HG03342 (cell line): ENCODE measurements around the gene WDR38.
"Not testable (repeated sequence)": the region's sequence is repeated elsewhere in the genome, so short reads cannot be mapped to it uniquely, and the experiment has no call there.

Experiments used
- ATAC-seq: cut with Tn5 transposase; IDR thresholded peaks from one replicate; pipeline ENCODE4 v1.9.1; 2021; ENCODE audit warnings: mild to moderate bottlenecking, moderate library complexity; ENCODE audit not compliant: unreplicated experiment

The WDR38 gene

DNA sequence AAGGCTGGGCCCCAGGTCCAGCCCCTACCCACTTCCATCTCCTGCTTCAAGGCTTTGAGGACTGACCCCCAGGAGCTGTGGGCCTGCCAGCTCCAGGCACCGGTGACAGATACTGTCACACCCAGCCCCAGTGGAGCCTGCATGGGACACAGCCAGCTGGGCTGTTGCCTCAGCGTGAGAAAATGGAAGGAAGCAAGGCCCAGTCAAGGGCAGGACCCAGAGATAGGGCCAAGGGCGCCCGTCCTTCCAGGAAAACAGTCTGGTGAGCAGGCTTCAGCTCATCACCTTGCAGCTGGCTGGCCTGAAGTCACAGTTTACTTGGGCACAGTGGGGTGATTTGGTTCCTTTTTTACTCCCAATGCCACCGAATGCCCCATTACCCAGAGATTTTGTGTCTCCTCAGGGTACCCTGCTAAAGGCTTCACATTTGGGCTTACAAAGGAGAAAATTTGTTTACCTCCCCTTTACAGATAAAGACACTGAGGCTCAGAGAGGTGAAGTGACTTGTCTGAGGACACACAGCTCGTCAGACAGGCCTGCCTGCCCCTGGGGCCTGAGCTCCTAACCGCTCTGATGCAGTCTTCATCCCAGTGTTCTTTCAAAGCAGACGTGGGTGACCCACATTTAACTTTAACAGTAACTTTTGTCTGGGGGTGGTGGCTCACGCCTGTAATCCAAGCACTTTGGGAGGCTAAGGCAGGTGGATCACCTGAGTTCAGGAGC, 21.5 kb upstream of the WDR38 start:
- no peak for ATAC-seq

DNA sequence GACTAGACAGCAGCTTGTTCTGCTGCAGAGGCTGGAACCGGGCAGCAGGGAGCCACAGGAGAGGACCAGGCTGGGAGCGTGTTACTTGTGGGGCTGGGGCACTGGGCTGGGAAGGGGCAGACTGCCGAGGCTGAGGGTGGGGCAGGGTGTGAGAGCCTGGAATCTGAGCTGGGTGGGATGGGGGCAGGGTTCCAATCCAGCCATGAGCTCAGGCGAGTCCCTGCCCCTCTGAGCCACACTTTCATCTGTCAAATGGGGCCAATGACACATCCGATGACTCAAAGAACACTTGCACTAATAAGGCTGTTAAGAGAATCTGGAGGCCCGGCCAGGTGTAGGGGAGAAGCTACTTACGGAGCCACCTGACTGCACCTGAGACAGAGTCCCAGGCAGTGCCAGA, 18.7 kb upstream of the WDR38 start:
- no peak for ATAC-seq

GRCh38 chr9:124835026-124835557, 18.2 kb upstream of the WDR38 start:
- no peak for ATAC-seq

- ATAC-seq = not testable (repeated sequence)
Observed at GRCh38 chr9:124838132-124838531, 15.1 kb upstream of the WDR38 start.

DNA sequence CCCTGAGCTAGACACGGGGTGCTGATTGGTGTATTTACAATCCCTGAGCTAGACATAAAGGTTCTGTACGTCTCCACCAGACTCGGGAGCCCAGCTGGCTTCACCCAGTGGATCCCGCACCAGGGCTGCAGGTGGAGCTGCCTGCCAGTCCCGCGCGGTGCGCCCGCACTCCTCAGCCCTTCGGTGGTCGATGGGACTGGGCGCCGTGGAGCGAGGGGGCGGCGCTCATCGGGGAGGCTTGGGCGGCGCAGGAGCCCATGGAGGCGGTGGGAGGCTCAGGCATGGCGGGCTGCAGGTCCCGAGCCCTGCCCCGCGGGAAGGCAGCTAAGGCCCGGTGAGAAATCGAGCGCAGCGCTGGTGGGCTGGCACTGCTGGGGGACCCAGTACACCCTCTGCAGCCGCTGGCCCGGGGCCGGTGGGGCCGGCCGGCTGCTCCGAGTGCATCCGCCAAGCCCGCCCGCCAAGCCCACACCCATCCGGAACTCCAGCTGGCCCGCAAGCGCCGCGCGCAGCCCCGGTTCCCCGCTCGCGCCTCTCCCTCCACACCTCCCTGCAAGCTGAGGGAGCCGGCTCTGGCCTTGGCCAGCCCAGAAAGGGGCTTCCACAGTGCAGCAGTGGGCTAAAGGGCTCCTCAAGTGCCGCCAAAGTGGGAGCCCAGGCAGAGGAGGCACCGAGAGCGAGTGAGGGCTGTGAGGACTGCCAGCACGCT, 14.5 kb upstream of the WDR38 start:
- ATAC-seq = not testable (repeated sequence)

- no peak for ATAC-seq
Observed at GRCh38 chr9:124839612-124840299, 13.5 kb upstream of the WDR38 start.

GRCh38 chr9:124840300-124840833, 12.9 kb upstream of the WDR38 start:
- no peak for ATAC-seq

GRCh38 chr9:124841075-124841821, 12.0 kb upstream of the WDR38 start:
- no peak for ATAC-seq

- ATAC-seq = no peak
Observed at GRCh38 chr9:124843456-124844034, 9.7 kb upstream of the WDR38 start.

DNA sequence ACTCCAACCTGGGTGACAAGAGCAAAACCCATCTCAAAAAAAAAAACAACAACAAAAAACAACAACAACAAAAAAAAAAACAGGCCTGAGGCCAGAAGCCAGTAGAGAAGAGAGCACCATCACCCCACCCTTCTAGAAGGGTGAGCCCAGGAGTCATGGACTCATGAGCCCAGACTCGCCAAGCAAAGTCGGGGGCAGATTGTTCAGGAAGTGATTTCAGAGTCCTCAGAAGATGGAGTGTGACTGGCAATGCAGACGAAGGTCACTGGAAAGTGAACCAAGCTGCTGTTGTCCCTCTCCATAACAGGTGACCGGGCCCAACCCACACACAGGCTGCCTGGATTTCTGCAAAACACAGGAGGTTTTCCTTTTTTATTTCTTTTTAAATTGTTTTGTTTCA, 9.0 kb upstream of the WDR38 start:
- no peak for ATAC-seq

- ATAC-seq = not testable (repeated sequence)
Observed at GRCh38 chr9:124846467-124846866, 6.8 kb upstream of the WDR38 start.

DNA sequence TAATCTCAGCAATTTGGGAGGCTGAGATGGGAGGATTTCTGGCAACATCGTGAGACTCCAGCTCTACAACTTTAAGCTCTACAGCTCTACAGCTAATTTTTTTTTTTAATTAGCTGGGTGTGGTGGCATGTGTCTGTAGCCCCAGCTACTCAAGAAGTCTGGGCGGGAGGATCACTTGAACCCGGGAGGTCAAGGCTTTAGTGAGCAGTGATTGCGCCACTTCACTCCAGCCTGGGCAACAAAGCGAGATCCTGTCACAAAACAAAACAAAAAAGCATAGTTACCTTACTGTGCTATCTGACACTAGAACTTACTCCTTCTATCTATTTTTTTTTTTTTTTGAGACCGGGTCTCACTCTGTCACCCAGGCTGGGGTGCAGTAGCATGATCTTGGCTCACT, 6.3 kb upstream of the WDR38 start:
- ATAC-seq = no peak

DNA sequence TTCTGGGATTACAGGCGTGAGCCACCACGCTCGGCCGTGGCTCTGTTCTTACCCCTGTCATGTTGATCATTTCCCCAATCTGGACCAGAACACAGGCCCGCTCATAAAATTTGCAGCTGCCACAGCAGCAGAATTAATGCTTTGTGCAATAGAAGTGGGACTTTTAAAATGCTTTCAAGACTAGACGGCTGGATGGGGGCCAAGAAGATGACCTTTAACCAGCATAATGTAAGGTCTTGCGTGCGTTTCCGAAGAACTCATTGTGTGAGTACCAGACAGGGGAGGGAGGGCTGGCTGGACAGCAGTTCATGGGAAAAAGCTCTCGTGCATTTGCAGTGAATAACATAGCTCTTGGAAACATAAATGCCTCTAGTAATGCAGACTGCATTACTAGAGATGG, 3.5 kb upstream of the WDR38 start:
- ATAC-seq = no peak

- no peak for ATAC-seq
Observed at GRCh38 chr9:124852121-124852828, 985 bp upstream of the WDR38 start.

- ATAC-seq = no peak
Observed at GRCh38 chr9:124853605-124854143, 414 bp downstream of the WDR38 start.

- no peak for ATAC-seq
Observed at GRCh38 chr9:124854161-124854560, 901 bp downstream of the WDR38 start.

DNA sequence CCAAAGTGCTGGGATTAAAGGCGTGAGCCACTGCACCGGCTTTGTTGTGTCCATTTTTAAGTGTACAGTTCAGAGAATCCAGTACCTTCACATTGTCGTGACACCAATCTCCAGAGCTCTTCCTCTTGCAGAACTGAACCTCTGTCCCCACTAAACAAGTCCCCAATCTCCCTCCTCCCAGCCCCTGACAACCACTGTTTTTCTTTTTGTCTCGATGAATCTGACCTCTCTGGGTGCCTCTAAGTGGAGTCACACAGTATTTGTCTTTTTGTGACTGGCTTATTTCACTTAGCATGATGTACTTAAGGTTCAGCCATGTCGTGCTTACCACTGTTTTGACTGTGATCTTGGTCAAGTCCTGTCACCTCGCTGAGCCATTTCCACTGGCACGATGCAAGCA, 1.6 kb downstream of the WDR38 start:
- ATAC-seq = no peak

DNA sequence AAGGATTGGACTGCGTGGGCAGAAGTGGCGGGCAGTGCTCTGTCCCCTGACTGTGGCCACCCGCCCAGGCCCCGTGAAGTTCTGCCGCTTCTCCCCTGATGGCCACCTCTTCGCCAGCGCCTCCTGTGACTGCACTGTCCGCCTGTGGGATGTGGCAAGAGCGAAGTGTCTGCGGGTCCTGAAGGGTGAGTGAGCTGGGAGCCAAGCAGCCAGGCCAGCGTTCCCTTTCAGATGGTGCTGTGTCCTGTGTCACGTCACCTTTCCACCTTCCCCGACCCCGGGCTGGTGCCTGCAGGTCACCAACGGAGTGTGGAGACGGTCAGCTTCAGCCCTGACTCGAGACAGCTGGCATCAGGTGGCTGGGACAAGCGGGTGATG, 2.3 kb downstream of the WDR38 start:
- ATAC-seq = no peak

DNA sequence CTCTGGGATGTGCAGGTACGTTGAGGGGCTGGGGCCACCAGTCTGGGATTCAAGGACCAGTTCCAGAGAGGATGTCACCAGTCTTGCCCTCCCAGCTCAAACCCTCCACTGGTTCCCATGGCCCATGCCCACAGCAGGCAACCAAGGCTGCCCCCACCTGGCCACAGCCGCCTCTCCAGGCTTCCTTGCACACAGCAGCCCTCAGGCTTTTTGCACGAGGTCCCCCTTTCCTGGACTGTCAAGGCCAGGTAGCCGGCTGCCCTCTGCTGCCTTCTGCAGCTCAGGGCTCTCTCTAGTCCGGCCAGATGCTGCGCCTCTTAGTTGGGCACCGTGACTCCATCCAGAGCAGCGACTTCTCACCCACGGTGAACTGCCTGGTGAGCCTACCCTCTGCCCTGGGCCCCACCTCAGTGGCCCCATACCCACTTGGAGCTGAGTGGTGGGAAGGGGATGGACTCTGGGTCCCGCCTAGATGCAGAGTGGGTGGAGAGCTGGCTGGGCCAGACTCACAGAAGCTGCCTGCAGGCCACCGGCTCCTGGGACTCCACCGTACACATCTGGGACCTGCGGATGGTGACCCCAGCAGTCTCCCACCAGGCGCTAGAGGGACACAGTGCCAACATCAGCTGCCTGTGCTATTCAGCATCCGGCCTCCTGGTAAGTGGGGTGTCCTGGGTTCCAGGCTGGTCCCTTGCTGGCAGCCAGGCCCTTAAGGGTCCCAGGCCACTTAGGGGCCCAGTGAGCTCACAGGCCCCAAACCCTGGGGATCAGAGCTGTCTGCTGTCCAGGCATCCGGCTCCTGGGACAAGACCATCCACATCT, 2.9 kb downstream of the WDR38 start:
- no peak for ATAC-seq
